HCT116 (cell line): ENCODE measurements around the gene CTCF. TPM values are rescaled to one million over a fixed set of nuclear protein-coding genes. Genes with fewer than 3 reads are reported as not detected.

Experiments
- ATAC-seq: fragments of 200-7000 bp; cut with Tn5 transposase; 2 replicates; pipeline ENCODE4 v1.9.1; 2020; ENCODE audit warnings: mild to moderate bottlenecking, moderate library complexity
- BruUV-seq: library from RNA; stranded (reverse); fragments of 400-500 nt; replicated peaks from 2 replicates; lab custom pipeline; 2021; lab: Mats Ljungman, UMichigan
- CTCF ChIA-PET: fragments of 300-600 bp; sonication (Branson Sonifier 250); formaldehyde crosslinking; loops from one replicate; lab custom pipeline; 2021; ENCODE audit warnings: antibody characterized with exemption; lab: Charles Lee
- POLR2A ChIA-PET: fragments of 300-600, 350-600 bp; sonication (Branson Sonifier 250); formaldehyde crosslinking; loops from one replicate; lab custom pipeline; 2021; ENCODE audit warnings: antibody characterized with exemption; lab: Charles Lee
- RAD21 ChIA-PET, 2 experiments: fragments of 300-600 bp; sonication (Branson Sonifier 250); formaldehyde crosslinking; loops; one replicate each; lab custom pipeline; 2023; ENCODE audit warnings: low total read pairs in 2 of 2; ENCODE audit not compliant: uncharacterized antibody in 2 of 2, unreplicated experiment in 2 of 2, low non-redundant PET in 1 of 2; lab: Charles Lee
- DNase-seq: peaks from one replicate; pipeline ENCODE4 v3.0.0-alpha.2; 2010; ENCODE audit warnings: low read depth, low spot score
- H2AFZ ChIP-seq: fragments of 200-600 bp; shearing (Covaris generic), sonication (generic); 2 replicates; pipeline ENCODE4 v1.6.1; 2017; ENCODE audit warnings: low read depth, mixed run types, mixed read lengths, antibody characterized with exemption, low read length; ENCODE audit not compliant: poor library complexity, severe bottlenecking
- H3K27ac ChIP-seq: 2 replicates; pipeline ENCODE4 v1.5.1; 2012; ENCODE audit warnings: low read depth, low read length
- H3K27me3 ChIP-seq: fragments of 200-600 bp; sonication (generic); 2 replicates; pipeline ENCODE4 v1.6.1; 2016; ENCODE audit warnings: mixed run types, low read length, mixed read lengths; ENCODE audit not compliant: insufficient read depth
- H3K36me3 ChIP-seq, 2 experiments: fragments of 200-500 bp in 1 of 2; fragments of 200-600 bp in 1 of 2; sonication (Bioruptor generic) in 1 of 2; sonication (generic) in 1 of 2; 2 replicates each; pipeline versions ENCODE4 v1.5.1 to v1.6.1; 2014 to 2016; ENCODE audit warnings: low read length in 2 of 2, inconsistent platforms in 1 of 2, mixed read lengths in 1 of 2, mixed run types in 1 of 2; ENCODE audit not compliant: insufficient read depth in 2 of 2, control insufficient read depth in 1 of 2
- H3K4me1 ChIP-seq, 2 experiments: fragments of 200-600 bp in 1 of 2; sonication (generic) in 1 of 2; 2 replicates each; pipeline versions ENCODE4 v1.5.1 to v1.6.1; 2012 to 2017; ENCODE audit warnings: low read length in 2 of 2, inconsistent platforms in 1 of 2, mild to moderate bottlenecking in 1 of 2, mixed read lengths in 1 of 2, mixed run types in 1 of 2, moderate library complexity in 1 of 2; ENCODE audit not compliant: insufficient read depth in 2 of 2, control insufficient read depth in 1 of 2
- H3K4me2 ChIP-seq: fragments of 200-600 bp; sonication (generic); 2 replicates; pipeline ENCODE4 v1.6.1; 2017; ENCODE audit warnings: mixed run types, low read length, mixed read lengths
- H3K4me3 ChIP-seq, 2 experiments: fragments of 200-600 bp in 1 of 2; sonication (generic) in 1 of 2; replicated peaks in 1 of 2; 2 replicates each; pipeline ENCODE4 v1.5.1; 2011 to 2016; ENCODE audit warnings: low read length in 2 of 2, control low read depth in 1 of 2, low read depth in 1 of 2, mild to moderate bottlenecking in 1 of 2, mixed read lengths in 1 of 2, mixed run types in 1 of 2
- H3K79me2 ChIP-seq: fragments of 200-600 bp; sonication (generic); 2 replicates; pipeline ENCODE4 v1.6.1; 2017; ENCODE audit warnings: mild to moderate bottlenecking, mixed run types, low read length, moderate library complexity, mixed read lengths; ENCODE audit not compliant: insufficient read depth
- H3K9ac ChIP-seq: fragments of 200-600 bp; sonication (generic); 2 replicates; pipeline ENCODE4 v1.6.1; 2016; ENCODE audit warnings: low read length, mixed read lengths
- H3K9me2 ChIP-seq: fragments of 200-600 bp; sonication (generic), shearing (Covaris generic); 2 replicates; pipeline ENCODE4 v1.6.1; 2017; ENCODE audit warnings: mixed run types, mild to moderate bottlenecking, moderate library complexity; ENCODE audit not compliant: insufficient read depth
- H3K9me3 ChIP-seq, 2 experiments: fragments of 200-500 bp in 1 of 2; fragments of 200-600 bp in 1 of 2; sonication (Bioruptor generic) in 1 of 2; sonication (generic) in 1 of 2; 2 replicates each; pipeline ENCODE4 v1.6.1; 2014 to 2017; ENCODE audit warnings: low read length in 2 of 2, mixed read lengths in 2 of 2, inconsistent platforms in 1 of 2, low read depth in 1 of 2, mild to moderate bottlenecking in 1 of 2, mixed run types in 1 of 2, moderate library complexity in 1 of 2; ENCODE audit not compliant: control insufficient read depth in 1 of 2, insufficient read depth in 1 of 2
- H4K20me1 ChIP-seq: fragments of 200-600 bp; sonication (generic), shearing (Covaris generic); 2 replicates; pipeline ENCODE4 v1.6.1; 2017; ENCODE audit warnings: mixed run types, mild to moderate bottlenecking, moderate library complexity; ENCODE audit not compliant: insufficient read depth
- CBX3 ChIP-seq: IDR thresholded peaks from 2 replicates; pipeline ENCODE4 v1.6.1; 2012; ENCODE audit warnings: low read depth
- CEBPB ChIP-seq: IDR thresholded peaks from 2 replicates; pipeline ENCODE4 v1.6.1; 2012; ENCODE audit warnings: low read depth
- ELF1 ChIP-seq: IDR thresholded peaks from 2 replicates; pipeline ENCODE4 v1.6.1; 2012; ENCODE audit warnings: low read depth, borderline replicate concordance
- EZH2phosphoT487 ChIP-seq: fragments of 200-600 bp; IDR thresholded peaks from 2 replicates; pipeline ENCODE4 v1.6.1; 2018; ENCODE audit warnings: antibody characterized with exemption, borderline replicate concordance
- JUND ChIP-seq: IDR thresholded peaks from 2 replicates; pipeline ENCODE4 v1.6.1; 2012
- YY1 ChIP-seq: IDR thresholded peaks from 2 replicates; pipeline ENCODE4 v1.6.1; 2011; ENCODE audit warnings: low read length, low read depth, moderate library complexity, mild to moderate bottlenecking; ENCODE audit not compliant: insufficient replicate concordance; ENCODE audit errors: extremely low read depth
- ZBTB33 ChIP-seq: IDR thresholded peaks from 2 replicates; pipeline ENCODE4 v1.6.1; 2011; ENCODE audit warnings: mild to moderate bottlenecking, low read length, moderate library complexity; ENCODE audit not compliant: insufficient replicate concordance; ENCODE audit errors: extremely low read depth
- ZFX ChIP-seq: fragments of 450-650 bp; IDR thresholded peaks from 2 replicates; pipeline ENCODE4 v1.6.1; 2017
- ZNF274 ChIP-seq: fragments of 200-500 bp; sonication (Bioruptor generic); IDR thresholded peaks from 2 replicates; pipeline ENCODE4 v1.6.1; 2014; ENCODE audit warnings: mild to moderate bottlenecking, low read depth, low read length, inconsistent platforms
- intact Hi-C: fragments of 100-400 bp; cut with micrococcal nuclease; formaldehyde crosslinking; loops from 2 replicates; pipeline ENCODE4 v1.10.0; 2022
- total RNA-seq: library from RNA; stranded (reverse); gene quantifications from one replicate; pipeline ENCODE4 v1.2.1, GENCODE V29; 2021; ENCODE audit not compliant: unreplicated experiment

CTCF gene
- total RNA-seq, 1 experiment from 2014 or later = 48.3 TPM

DNA sequence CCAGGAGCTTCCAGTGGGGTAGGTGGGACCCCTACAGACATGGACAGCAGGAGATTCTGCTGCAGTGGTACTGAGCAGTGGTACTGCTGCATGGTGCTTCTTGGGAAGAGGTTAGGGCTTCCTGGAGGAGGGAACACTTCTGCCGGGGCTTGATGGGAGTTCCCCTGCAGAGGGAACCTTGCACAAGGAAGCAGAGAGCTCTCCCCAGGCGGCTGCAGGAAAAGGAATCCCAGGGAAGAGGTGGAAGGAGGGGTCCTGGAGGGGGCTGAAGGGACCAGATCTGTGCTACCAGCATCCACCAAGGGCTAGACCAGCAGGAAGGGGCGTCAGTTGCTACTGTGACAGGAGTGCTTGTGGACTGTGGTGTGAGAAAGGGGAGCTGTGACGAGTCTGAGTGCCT lies 23.1 kb upstream of the CTCF start:
- Histone ChIP-seq H3K9me3 (no peaks in the 10 kb centered on the region), H3K36me3 (peaks cover 4 to 23% of the 10 kb centered on the region in 2 experiments), H3K79me2 (peaks cover 15% of the 10 kb centered on the region; the same call in 1 of the 2 replicates), H3K9ac (no peak overlapping the region), H2AFZ (no peak overlapping the region), H3K4me2 (no peak overlapping the region), H4K20me1 (no peaks in the 10 kb centered on the region), H3K27me3 (no peaks in the 10 kb centered on the region), H3K4me1 (peaks cover 0 to 12% of the 10 kb centered on the region in 2 experiments; a peak in 1 of 4 replicates), H3K4me3 (no peak overlapping the region), H3K9me2 (no peaks in the 10 kb centered on the region), H3K27ac (no peak overlapping the region)
- TF ChIP-seq JUND (no peak), CEBPB (no peak), YY1 (no peak), ZNF274 (no peak), EZH2phosphoT487 (no peak), ELF1 (no peak), ZBTB33 (no peak), CBX3 (no peak), ZFX (no peak)
- no TSS peak for BruUV-seq
- RAD21 ChIA-PET = no interaction called here
- no peak for DNase-seq
- no peak for ATAC-seq
- POLR2A ChIA-PET = no interaction called here
- intact Hi-C loops = no loop called here
- CTCF ChIA-PET = no interaction called here
